Endometrial microvascular endothelial cells (primary cell): Measurements from ENCODE around the gene SLC2A10. TPM values are rescaled to one million over a fixed set of nuclear protein-coding genes. Genes with fewer than 3 reads are reported as not detected.

ENCODE experiments used
- in situ Hi-C: cut with HindIII; loops from 2 replicates; pipeline ENCODE4 v1.10.0; 2017; ENCODE audit warnings: low sequenced_read_pairs, low pct_unique_long_range_greater_than_20kb; ENCODE audit errors: inconsistent ontology term
- total RNA-seq: library from RNA; depleted of rRNA; stranded (reverse); fragments of >200 nt; gene quantifications from one replicate; pipeline ENCODE4 v1.2.3, GENCODE V29; 2015; ENCODE audit errors: inconsistent ontology term

SLC2A10 gene
- total RNA-seq, 1 donor from 2014 or later: 3.5 TPM

DNA sequence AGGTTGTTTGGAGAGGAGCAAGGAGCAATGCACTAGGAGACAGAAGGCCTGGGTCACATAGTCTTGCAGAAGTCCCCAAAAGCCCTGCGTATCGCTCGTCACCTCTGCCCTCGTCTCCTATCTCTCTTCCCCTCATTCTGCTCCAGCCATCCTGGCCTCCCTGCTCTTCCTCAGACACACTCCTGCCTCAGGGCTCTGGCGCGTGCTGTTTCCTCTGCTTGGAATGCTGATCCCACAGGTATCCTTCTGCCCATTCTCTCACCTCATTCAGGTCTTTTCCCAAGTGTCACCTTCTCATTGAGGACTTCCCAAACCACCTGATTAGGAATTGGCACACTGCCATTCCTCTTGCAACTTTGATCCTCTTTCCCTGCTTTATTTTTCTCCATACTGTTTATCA, 9.0 kb upstream of the SLC2A10 start:
- in situ Hi-C loops: no loop called here

DNA sequence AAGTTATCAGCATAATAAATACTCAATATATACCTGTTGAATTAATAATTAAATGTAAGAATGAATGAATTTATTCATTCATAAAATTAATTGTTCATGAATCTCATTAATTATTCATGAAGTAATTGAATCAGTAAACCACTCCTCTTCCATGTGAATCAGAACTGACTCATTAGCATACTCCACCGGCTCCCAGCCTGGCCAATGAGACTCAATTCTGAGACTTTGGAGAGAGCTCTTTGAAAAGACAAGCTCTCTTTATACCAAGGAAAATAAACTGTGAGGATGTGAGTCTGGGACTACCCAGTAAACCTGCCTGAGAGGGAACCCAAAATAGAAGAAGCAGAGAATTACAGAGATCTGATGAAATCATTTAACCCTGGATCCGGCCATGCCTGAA, 8.4 kb upstream of the SLC2A10 start:
- in situ Hi-C loops: no loop called here

DNA sequence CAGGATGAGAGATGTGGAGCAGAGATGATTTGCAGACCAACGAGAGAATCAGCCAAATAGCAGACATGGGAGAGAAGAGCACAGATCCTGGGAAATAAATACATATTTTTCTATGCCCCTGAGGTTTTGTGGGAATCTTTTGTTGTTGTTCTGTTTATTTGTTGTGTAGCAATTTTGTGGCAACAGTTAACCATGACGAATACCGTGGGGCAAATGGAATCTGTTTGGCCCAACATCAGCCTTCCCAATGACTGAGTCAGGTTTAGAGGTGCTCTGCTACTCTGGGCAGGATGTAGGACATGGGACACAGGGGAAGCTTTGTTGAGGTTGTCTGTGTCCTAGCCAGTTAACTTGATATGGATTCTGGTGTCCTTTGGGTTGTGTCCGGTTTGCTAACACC, 7.9 kb upstream of the SLC2A10 start:
- in situ Hi-C loops: no loop called here

DNA sequence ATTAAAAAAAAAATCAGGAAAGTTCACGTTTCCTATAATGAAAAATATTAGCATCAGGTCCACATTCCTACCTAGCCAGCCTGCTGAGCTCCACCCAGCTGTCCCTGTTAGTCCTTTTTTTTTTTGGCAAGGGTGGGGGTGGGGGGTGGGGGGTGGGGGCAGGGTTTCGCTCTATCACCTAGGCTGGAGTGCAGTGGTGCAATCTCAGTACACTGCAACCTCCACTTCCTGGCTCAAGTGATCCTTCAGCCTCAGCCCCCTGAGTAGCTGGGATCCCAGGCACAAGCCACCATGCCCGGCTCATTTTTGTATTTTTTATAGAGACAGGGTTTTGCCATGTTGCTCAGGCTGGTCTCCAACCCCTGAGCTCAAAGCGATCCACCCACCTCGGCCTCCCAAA, 7.5 kb upstream of the SLC2A10 start:
- in situ Hi-C loops: no loop called here

DNA sequence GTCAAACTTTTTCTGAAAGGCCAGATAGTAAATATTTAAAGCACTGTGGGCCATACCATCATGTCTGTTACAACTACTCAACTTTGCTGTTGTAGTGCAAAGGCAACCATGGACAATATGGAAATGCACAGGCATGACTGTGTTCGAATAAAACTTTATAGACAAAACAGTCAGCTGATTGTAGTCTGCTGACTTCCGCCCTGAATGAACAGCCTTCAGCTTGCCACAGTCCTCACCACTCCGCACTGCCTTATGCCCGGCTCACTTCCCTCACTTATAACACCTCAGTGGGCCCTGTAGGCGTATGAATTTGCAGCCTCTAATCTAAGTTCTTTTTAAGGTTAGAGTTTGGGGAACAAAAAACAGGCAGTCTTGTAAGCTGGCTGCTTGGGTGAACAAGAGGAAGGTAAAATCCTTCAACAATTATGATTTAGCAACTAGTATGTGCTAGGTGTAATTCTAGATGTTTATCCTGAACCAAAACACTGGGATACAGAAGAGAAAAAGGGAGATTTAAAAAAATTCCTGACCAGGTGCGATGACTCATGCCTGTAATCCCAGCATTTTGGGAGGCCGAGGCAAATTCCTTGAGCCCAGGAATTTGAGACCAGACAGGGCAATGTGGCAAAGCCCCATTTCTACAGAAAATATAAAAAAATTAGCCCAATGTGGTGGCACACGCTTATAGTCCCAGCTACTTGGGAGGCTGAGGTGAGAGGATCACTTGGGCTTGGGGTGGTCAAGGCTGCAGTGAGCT, 6.8 kb upstream of the SLC2A10 start:
- in situ Hi-C loops: no loop called here

DNA sequence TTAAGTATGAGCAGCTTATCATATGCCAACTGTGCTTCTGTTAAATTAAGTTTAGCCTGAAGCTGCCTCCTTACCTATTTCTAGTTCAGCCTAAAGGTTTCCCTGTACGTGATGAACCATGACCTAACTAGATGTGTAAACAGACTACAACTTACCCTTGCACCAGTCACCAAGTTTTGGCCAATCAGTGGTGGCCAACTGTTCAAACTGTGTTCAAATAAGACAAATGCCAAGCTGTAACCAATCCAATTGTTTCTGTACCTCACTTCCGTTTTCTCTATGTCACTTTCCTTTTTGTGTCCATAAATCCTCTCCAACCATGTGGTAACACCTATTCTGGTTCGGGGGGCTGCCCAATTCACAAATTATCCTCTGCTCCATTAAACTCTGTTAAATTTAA, 6.0 kb upstream of the SLC2A10 start:
- in situ Hi-C loops: no loop called here

DNA sequence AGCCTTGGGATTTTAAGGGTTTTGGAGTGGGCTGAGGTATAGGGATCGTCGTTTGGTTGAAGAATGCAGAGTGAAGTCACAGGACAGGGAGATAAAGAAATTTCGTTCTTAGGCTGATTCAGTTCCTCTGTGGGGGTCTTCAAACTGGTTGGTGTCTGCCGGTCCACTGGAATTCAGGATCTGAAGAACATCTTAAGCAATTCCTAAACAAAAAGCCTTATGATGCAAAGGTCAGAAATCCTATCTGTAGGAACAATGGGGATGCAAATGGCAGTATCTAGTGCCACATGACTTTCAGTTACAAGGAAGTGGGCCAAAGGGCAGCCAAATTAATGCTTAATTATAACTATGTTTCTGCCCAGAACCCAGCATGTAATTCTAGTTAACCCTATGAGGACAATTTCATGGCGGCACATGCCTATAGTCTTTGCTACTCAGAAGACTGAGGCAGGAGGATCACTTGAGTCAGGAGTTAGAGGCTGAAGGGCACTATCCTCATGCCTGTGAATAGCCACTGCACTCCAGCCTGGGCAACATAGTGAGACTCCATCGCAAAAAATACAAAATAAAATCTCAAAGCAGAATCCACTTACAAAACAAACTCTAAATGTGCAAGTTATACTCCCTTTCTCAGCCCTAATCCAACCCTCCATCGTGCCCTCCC, 4.6 kb upstream of the SLC2A10 start:
- in situ Hi-C loops: no loop called here

DNA sequence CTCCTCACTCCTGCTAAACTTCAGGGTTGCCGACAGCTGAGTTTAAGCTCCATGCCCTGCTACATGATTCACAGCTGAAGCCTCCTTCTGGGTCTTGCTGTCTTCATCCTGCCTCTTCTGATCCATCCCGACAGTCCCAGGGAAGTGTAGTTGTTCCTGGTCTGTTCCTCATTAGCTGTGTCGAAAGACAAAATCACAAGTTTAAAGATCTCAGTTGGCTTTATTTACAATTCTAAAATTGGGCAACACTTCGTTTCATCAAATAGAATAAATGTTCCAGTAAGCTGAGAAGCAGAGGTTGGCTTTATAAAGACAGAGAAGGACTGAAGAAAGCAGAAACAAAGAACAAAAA, 4.1 kb upstream of the SLC2A10 start:
- in situ Hi-C loops: no loop called here

DNA sequence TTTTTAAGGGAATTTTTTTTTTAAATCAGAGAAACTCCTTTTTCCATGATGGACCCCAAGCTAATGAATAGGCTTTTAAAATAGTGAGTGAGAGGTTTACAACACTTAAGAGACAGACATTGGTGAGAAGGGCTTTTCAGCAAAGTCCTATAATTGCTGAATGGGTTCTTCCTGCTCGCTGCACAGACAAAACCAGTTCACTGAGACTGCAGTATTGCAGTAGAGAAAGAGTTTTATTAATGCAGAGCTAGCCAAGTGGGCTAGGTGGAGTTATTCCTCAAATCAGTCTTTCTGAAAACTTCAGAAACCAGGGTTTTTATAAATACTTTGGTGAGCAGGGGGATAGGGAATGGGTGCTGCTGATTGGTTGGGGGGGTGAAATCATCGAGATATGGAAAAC, 3.2 kb upstream of the SLC2A10 start:
- in situ Hi-C loops: no loop called here

DNA sequence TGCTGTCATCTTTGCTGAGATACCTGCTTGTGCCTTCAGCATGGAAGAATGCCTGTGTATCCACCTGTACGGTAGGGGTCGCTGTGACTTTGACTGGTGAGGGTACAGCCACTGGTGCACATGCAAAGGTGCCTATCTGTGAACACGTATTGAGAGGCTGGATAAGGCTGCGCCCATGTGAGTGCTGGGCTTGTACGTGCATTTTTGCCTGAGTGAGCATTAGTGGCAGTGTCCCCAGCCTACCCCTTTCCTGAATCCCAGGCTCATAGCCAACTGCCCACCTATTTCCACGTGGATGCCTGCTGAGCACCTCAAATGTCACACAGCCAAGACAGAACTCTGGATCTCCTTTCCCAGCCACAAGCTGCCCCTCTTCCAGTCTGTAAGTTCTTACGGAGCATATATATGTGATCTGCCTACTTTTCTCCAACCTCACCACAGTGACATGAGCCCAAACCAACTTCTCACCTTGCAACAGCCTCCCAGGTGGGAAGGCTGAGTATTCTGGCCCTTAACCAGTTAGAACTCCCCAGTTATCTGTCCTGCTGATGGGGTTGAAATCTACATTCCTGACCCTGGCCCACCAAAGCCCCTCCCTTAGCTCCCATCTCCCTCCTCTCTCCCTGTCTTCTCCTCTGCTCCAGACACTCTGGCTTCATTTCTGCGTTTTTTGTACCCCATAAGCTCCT, 1.1 kb upstream of the SLC2A10 start:
- in situ Hi-C loops: no loop called here

DNA sequence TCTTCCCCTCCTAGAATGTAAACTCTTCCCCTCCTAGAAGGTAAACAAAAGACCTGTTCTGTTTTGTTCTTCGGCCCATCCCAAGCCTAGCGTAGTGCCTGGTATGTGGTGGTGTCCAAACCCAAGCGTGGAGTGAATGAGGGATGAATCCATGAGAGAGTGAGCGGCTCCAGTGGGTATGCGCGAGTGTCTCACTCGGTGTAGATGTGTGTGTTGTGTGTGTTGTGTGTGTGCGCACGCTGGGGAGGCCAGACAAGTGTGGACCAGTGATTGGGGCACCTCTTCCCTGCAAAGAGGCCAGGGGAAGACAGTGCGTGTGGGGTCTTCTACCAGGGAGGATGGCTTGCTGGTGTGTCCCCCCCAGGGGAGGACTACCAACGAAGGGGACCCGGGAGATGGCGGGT, 392 bp upstream of the SLC2A10 start:
- in situ Hi-C loops: no loop called here

DNA sequence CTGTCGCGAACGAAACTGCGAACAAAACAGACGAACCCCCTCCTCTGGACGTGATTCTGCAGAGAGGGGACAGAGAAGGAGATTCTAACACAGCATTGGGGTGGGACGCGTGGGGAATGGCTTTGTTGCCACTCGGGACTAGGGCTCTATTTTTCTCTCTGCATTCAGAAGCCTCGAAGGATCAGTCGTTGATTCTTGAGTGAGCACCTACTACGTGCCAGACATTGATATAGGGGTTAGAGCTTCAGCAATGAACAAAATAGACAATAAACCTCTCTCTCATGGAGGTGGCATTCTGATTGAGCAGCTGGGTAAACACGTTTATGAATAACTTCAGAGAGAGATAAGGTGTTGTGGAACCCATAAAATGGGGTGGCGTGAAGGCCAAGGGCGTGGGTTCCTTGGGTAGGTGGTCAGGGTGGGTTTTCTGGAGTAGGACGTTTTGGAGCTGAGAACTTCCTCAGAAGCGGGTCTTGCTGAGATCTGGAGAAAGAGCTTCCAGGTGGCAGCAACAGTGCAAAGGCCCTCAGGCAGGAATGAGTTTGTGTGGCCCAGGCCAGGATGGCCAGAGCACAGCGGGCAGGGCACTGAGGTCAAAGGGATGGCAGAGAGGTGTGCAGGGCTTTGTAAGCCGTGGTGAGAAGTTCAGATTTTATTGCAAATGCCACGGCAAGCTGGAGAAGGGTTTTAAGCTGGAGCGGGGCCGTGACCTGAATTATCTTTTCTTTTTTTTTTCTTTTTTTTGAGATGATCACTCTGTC, 884 bp downstream of the SLC2A10 start:
- in situ Hi-C loops: no loop called here

DNA sequence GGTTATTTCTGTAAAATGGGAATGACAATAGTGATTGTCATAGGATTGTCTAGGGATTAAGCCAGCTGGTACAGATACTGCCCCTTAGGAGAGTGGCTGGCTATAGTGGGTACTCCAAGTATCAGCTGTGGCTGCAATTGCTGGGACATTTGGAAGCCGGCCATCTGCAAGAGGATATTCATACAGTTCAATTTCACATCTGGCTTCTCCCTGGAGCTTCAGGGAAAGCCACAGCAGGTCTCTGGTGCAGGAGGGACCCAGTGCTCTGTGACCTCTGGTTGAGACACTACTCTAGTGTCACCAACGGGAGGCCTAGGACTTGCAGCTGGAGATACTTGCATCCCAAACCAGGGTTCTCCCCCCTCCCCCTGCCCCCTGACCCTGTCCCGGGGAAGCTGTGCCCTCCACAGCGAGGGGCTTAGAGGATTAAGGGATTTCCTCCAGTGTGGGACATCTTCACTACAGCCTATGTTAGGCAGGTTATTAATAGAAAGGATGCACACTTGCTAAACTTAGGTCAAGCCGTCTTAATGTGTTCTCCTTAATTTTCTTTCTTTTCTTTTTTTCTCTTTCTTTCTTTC, 2.7 kb downstream of the SLC2A10 start:
- in situ Hi-C loops: no loop called here

DNA sequence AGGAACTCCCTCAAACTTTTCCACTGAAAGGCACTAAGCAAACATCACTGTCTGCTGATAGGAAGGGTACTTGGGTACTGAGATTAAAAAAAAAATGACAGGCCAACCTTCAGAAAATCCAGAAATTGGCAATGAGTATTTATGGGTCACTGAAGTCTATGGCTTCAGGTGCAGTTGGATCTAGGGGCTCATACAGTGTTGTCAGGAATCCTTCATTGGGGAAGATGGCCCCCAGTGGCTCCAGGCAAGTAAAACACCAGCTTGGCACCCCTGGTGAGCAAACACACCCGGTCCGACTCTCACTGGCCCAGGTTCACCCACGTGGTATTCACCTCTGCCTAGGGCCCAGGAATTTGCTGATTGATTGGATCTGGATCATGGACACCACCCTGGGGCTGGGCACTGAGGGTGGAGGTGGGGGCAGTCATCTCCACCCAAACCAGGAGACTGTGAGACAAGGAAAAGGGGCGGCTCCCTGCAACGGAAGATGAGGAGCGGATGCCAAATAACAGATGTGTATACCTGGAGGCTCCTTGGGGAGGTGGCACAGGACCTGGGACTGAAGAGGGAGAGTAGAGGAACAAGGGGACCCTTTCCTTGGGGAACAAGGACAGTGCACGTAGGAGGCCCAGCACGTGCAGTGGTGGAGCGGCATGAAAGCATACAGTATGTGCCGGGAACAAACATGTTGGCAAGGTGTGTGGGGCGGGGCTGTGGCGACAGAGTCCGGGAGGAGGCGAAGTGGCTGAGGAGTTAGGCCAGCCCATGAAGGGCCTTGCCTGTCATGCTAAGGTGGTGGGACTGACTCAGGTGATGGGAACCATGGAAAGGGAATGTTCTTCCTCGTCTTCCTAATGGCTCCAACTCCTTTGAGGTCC, 4.7 kb downstream of the SLC2A10 start:
- in situ Hi-C loops: no loop called here

DNA sequence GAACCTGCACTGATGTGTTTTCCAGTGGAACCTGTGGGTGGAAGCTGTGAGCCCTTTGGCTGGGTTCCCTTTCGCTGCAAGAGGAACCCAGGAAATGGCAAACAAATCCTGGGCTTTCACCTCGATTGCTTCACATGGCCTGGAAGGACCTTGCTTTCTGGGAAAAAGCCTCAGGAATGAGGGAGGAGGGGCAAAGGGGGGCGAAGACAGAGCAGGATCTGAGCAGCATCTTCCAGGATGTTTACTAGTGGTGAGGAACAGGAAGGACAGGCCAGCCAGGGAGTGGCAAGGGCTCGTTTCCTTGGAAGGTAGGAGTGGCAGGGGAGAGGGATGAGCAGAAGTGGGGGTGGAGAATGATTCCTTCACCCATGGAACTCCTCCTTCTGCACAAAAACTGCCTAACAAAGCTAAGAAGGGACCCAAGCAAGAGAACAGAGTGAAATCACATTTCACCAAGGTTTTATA, 5.9 kb downstream of the SLC2A10 start:
- in situ Hi-C loops: no loop called here

DNA sequence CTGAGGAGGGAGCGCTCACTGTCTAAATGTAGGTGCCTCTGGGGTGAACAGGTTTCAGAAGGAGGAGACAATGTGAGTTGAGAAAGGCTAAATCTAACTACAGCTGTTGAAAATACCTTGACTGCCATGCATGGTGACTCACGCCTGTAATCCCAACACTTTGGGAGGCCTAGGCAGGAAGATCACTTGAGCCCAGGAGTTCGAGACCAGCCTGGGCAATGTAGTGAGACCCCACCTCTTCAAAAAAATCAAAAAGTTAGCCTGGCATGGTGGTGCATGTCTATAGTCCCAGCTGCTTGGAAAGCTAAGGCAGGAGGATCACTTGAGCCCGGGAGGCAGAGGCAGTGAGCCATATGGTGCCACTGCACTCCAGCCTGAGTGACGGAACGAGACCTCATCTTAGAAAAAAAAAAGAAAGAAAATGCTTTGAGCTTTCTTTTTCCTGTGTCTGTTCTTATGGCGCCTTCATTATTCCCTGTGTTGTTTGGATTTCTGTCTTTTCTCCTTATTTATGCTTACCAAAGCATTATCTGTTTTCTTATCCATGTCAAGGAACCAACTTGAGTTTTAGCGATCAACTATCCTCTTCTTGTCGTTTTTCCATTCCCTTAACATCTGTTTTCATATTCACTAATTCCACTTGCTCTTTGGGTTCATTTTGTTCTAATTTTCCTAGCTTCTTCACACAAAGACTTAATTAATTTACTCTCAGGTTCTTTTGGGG, 8.5 kb downstream of the SLC2A10 start:
- in situ Hi-C loops: no loop called here

DNA sequence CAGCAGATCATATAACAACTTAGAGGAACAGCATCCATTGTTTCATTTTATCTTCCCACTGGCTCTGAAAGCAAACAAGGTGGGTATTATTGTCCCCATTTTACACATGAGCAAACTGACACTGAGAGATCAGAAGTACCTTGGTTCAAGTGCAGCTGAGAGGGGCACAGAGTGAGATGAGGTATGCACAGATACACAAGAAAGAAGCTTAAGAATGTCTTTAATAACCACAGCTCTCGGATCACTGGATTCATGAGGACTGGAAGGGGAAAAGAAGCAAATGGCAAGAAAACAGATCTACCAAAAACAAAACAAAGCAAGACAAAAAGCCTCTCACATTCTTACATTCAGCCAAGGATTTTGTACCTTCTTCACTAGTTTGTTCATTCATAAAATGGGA, 10.6 kb downstream of the SLC2A10 start:
- in situ Hi-C loops: no loop called here
